A549 (cell line): ENCODE results near the gene MPC2. TPM values are rescaled to one million over a fixed set of nuclear protein-coding genes. Genes with fewer than 3 reads are reported as not detected.

Experiments
- ATAC-seq, 2 experiments: fragments of 200-7000 bp in 1 of 2; fragments of >200 bp in 1 of 2; cut with Nextera tagmentation in 1 of 2; cut with Tn5 transposase in 1 of 2; 3 replicates each; pipeline versions ENCODE4 v1.8.0 to v1.9.1; 2018 to 2020; ENCODE audit warnings: mild to moderate bottlenecking in 1 of 2, moderate library complexity in 1 of 2
- CTCF ChIA-PET: fragments of 300-600 bp; sonication (Branson Sonifier 250); formaldehyde crosslinking; extraction: SDS; loops from one replicate; lab custom pipeline; 2021; ENCODE audit warnings: antibody characterized with exemption, inconsistent platforms; lab: Yijun Ruan, JAX
- POLR2A ChIA-PET: fragments of 350-600 bp; formaldehyde crosslinking; extraction: SDS; loops from one replicate; lab custom pipeline; 2021; ENCODE audit warnings: antibody characterized with exemption, inconsistent platforms; lab: Yijun Ruan, JAX
- DNase-seq, 2 experiments: peaks; one replicate each; pipeline versions ENCODE4 v3.0.0 to v3.0.0-alpha.2; 2011 to 2016; ENCODE audit warnings: low read depth in 1 of 2, low spot score in 1 of 2
- FAIRE-seq: peaks from 2 replicates; lab custom pipeline; 2011; peaks lifted over from hg19 to GRCh38; lab: Jason Lieb, UNC
- H3K27ac ChIP-seq, 2 experiments: fragments of >200 bp; sonication (Bioruptor Twin); formaldehyde crosslinking; 3 replicates each; pipeline ENCODE4 v1.5.1; 2016 to 2017
- H3K4me1 ChIP-seq: fragments of >200 bp; sonication (Bioruptor Twin); formaldehyde crosslinking; 3 replicates; pipeline ENCODE4 v1.6.1; 2016
- H3K4me2 ChIP-seq: fragments of >200 bp; sonication (Bioruptor Twin); formaldehyde crosslinking; 3 replicates; pipeline ENCODE4 v1.6.1; 2016
- H3K4me3 ChIP-seq: fragments of >200 bp; sonication (Bioruptor Twin); formaldehyde crosslinking; 3 replicates; pipeline ENCODE4 v1.5.1; 2016
- H3K9me3 ChIP-seq: fragments of >200 bp; sonication (Bioruptor Twin); formaldehyde crosslinking; 3 replicates; pipeline ENCODE4 v1.6.1; 2016
- BHLHE40 ChIP-seq: IDR thresholded peaks from 2 replicates; pipeline ENCODE4 v1.6.1; 2012; ENCODE audit warnings: low read depth, low read length, inconsistent platforms
- CBX8 ChIP-seq: fragments of 200-600 bp; sonication (generic); IDR thresholded peaks from 2 replicates; pipeline ENCODE4 v1.6.1; 2016
- CEBPB ChIP-seq, 2 experiments: fragments of >200 bp in 1 of 2; sonication (Bioruptor Twin) in 1 of 2; formaldehyde crosslinking in 1 of 2; IDR thresholded peaks; 2 replicates each; pipeline ENCODE4 v1.6.1; 2012 to 2016
- CTCF ChIP-seq: fragments of >200 bp; sonication (Bioruptor Twin); formaldehyde crosslinking; IDR thresholded peaks from 3 replicates; pipeline ENCODE4 v1.5.1; 2016
- EP300 ChIP-seq, 2 experiments: fragments of >200 bp; sonication (Bioruptor Twin); formaldehyde crosslinking; IDR thresholded peaks; 2 replicates in 1 of 2; 3 replicates in 1 of 2; pipeline ENCODE4 v1.6.1; 2016 to 2017
- ESRRA ChIP-seq: fragments of 150-350 bp; IDR thresholded peaks from 2 replicates; pipeline ENCODE4 v1.6.1; 2014; ENCODE audit warnings: mild to moderate bottlenecking, low read length, borderline replicate concordance
- FOSL2 ChIP-seq, 2 experiments: fragments of 450-650 bp in 1 of 2; fragments of >200 bp in 1 of 2; sonication (Bioruptor Twin) in 1 of 2; formaldehyde crosslinking; IDR thresholded peaks; 2 replicates each; pipeline versions ENCODE4 v1.5.0 to v1.6.1; 2016 to 2020; ENCODE audit warnings: mild to moderate bottlenecking in 1 of 2, moderate library complexity in 1 of 2
- HES2 ChIP-seq: fragments of >200 bp; sonication (Bioruptor Twin); formaldehyde crosslinking; IDR thresholded peaks from 2 replicates; pipeline ENCODE4 v1.6.1; 2016
- HOXB5 ChIP-seq: fragments of 250-450 bp; sonication (Bioruptor Pico); IDR thresholded peaks from 2 replicates; pipeline ENCODE4 v1.5.0; 2020; ENCODE audit warnings: mild to moderate bottlenecking, moderate library complexity
- JUN ChIP-seq, 2 experiments: fragments of >200 bp; sonication (Bioruptor Twin); formaldehyde crosslinking; IDR thresholded peaks; 2 replicates in 1 of 2; 3 replicates in 1 of 2; pipeline ENCODE4 v1.6.1; 2016 to 2017
- NPAS2 ChIP-seq: fragments of 250-450 bp; sonication (Bioruptor Pico); IDR thresholded peaks from 2 replicates; pipeline ENCODE4 v1.8.0; 2022; ENCODE audit warnings: mild to moderate bottlenecking, moderate library complexity, borderline replicate concordance
- PHF8 ChIP-seq: fragments of 200-600 bp; sonication (generic); IDR thresholded peaks from 2 replicates; pipeline ENCODE4 v1.6.1; 2016; ENCODE audit warnings: low read depth, mild to moderate bottlenecking, antibody characterized with exemption, moderate library complexity, borderline replicate concordance
- RAD21 ChIP-seq, 2 experiments: fragments of >200 bp in 1 of 2; sonication (Bioruptor Twin) in 1 of 2; formaldehyde crosslinking in 1 of 2; IDR thresholded peaks in 1 of 2; conservative IDR thresholded peaks in 1 of 2; 2 replicates in 1 of 2; 3 replicates in 1 of 2; pipeline ENCODE4 v1.6.1; 2012 to 2018; ENCODE audit warnings: inconsistent platforms in 1 of 2
- REST ChIP-seq: fragments of 200-600 bp; sonication (generic); IDR thresholded peaks from 2 replicates; pipeline ENCODE4 v1.6.1; 2016; ENCODE audit warnings: antibody characterized with exemption, mild to moderate bottlenecking, moderate library complexity
- RFX5 ChIP-seq: fragments of 450-650 bp; IDR thresholded peaks from 2 replicates; pipeline ENCODE4 v1.7.1; 2014; ENCODE audit warnings: antibody characterized with exemption, mild to moderate bottlenecking, moderate library complexity
- RNF2 ChIP-seq: fragments of 200-600 bp; sonication (generic); IDR thresholded peaks from 2 replicates; pipeline ENCODE4 v1.6.1; 2016; ENCODE audit warnings: low read depth, mild to moderate bottlenecking, antibody characterized with exemption, moderate library complexity, borderline replicate concordance
- SREBF2 ChIP-seq: fragments of 450-650 bp; IDR thresholded peaks from 2 replicates; pipeline ENCODE4 v1.6.1; 2014; ENCODE audit warnings: mild to moderate bottlenecking, moderate library complexity
- TP53 ChIP-seq: fragments of 250-450 bp; sonication (Bioruptor Pico); IDR thresholded peaks from 2 replicates; pipeline ENCODE4 v1.5.0; 2021; ENCODE audit warnings: mild to moderate bottlenecking, moderate library complexity
- ZC3H11A ChIP-seq: fragments of 450-650 bp; IDR thresholded peaks from 2 replicates; pipeline ENCODE4 v1.6.1; 2014; ENCODE audit warnings: antibody characterized with exemption, mild to moderate bottlenecking
- ZNF302 ChIP-seq: fragments of 250-450 bp; sonication (Bioruptor Pico); IDR thresholded peaks from 2 replicates; pipeline ENCODE4 v1.9.0; 2021; ENCODE audit warnings: inconsistent platforms, mild to moderate bottlenecking, moderate library complexity
- WGBS: methylation state at CpG from one replicate; pipeline ENCODE4 v1.1.6; 2017; ENCODE audit errors: missing lambda C conversion rate; 5-methylcytosine and 5-hydroxymethylcytosine counted together
- polyA plus RNA-seq, 4 experiments: library from polyadenylated mRNA; depleted of rRNA in 3 of 4; stranded (reverse); fragments of >200 nt; fragmentation: RNase III in 1 of 4; extraction: RNeasy Plus Mini Kit Qiagen cat#74134 plus additional on column Dnase treatment in 1 of 4; gene quantifications; 2 replicates in 3 of 4; 3 replicates in 1 of 4; pipeline ENCODE4 v1.2.3, GENCODE V29; 2011 to 2017

Gene MPC2
- polyA plus RNA-seq, 2 of the 4 experiments (the other 2 are of a cell fraction), result 53.0 to 120 TPM

- DNase-seq (no peak), FAIRE-seq (no peak), ATAC-seq (no peak)
- Histone ChIP-seq H3K27ac (no peak overlapping the region), H3K9me3 (no peaks in the 10 kb centered on the region), H3K4me2 (peak overlapping the region; percentile 20; the same call in 2 of the 3 replicates), H3K4me1 (peaks cover 35% of the 10 kb centered on the region), H3K4me3 (no peak overlapping the region)
- CTCF ChIA-PET, result no interaction called here
- no peak for TF ChIP-seq FOSL2 (IDR thresholded peaks at IDR 0.05)
- TF ChIP-seq FOSL2 (CRISPR knock-in tag; IDR thresholded peaks at IDR 0.05), result no peak
- no peak for TF ChIP-seq REST
- no peak for TF ChIP-seq PHF8
- TF ChIP-seq HES2, result no peak
- no peak for TF ChIP-seq HOXB5 (CRISPR knock-in tag)
- no peak for TF ChIP-seq BHLHE40
- no peak for TF ChIP-seq EP300 (IDR thresholded peaks at IDR 0.05)
- TF ChIP-seq CEBPB (IDR thresholded peaks at IDR 0.05), result no peak
- POLR2A ChIA-PET, result no interaction called here
- 8% methylated on average over 1 of the region's 1 CpG for WGBS
Observed at GRCh38 chr1:167950569-167950968, 13.7 kb upstream of the MPC2 start.

GRCh38 chr1:167949785-167950184, 12.9 kb upstream of the MPC2 start:
- WGBS, result 89% methylated on average over 3 of the region's 3 CpGs
- H3K4me3 ChIP-seq, result no peak overlapping the region
- TF ChIP-seq HES2 (no peak), CEBPB (IDR thresholded peaks at IDR 0.05) (no peak), ZNF302 (CRISPR knock-in tag) (no peak), ESRRA (no peak), RFX5 (no peak), NPAS2 (no peak), ZC3H11A (no peak), RNF2 (no peak), CBX8 (no peak), CTCF (no peak), TP53 (CRISPR knock-in tag) (no peak), SREBF2 (no peak), RAD21 (conservative IDR thresholded peaks at IDR 0.05 in 1 of 2, IDR thresholded peaks at IDR 0.05 in 1 of 2) (no peak), JUN (IDR thresholded peaks at IDR 0.05) (no peak)
- TF ChIP-seq, all 56 proteins: peak for 0
- no peak overlapping the region for H3K27ac ChIP-seq
- POLR2A ChIA-PET, result no interaction called here
- DNase-seq (no peak), FAIRE-seq (no peak), ATAC-seq (no peak)
- peaks cover 35% of the 10 kb centered on the region for H3K4me1 ChIP-seq
- CTCF ChIA-PET, result no interaction called here
- peak overlapping the region; percentile 20; the same call in 1 of the 3 replicates for H3K4me2 ChIP-seq
- no peaks in the 10 kb centered on the region for H3K9me3 ChIP-seq
